Peyer's patch (tissue), 4 donors: ENCODE data around the gene TMEM63B. TPM values are rescaled to one million over a fixed set of nuclear protein-coding genes. Genes with fewer than 3 reads are reported as not detected.
A peak's percentile ranks its signal among the peaks of the same experiment; 100 is the strongest.

Experiments
- DNase-seq, 3 donors: peaks; one replicate each; pipeline ENCODE4 v3.0.0-alpha.2; 2017 to 2019
- H3K27ac ChIP-seq, 4 donors: fragments of 200-600 bp; sonication (generic); one replicate each; pipeline ENCODE4 v1.5.1; 2016 to 2019
- H3K27me3 ChIP-seq, 2 donors: fragments of 200-600 bp; sonication (generic); one replicate each; pipeline ENCODE4 v1.5.1; 2019
- H3K36me3 ChIP-seq, 3 donors: fragments of 200-600 bp; sonication (generic); one replicate each; pipeline ENCODE4 v1.5.1; 2016 to 2019
- H3K4me1 ChIP-seq, 4 donors: fragments of 200-600 bp; sonication (generic); one replicate each; pipeline ENCODE4 v1.5.1; 2016 to 2019
- H3K4me3 ChIP-seq, 4 donors: fragments of 200-600 bp; sonication (generic); 1 replicate in 3 of 4; 2 replicates in 1 of 4; pipeline ENCODE4 v1.5.1; 2016 to 2019; ENCODE audit warnings: mild to moderate bottlenecking in 1 of 4
- H3K9me3 ChIP-seq, 4 donors: fragments of 200-600 bp; sonication (generic); one replicate each; pipeline ENCODE4 v1.5.1; 2016 to 2019; ENCODE audit warnings: mild to moderate bottlenecking in 1 of 4
- CTCF ChIP-seq, 6 experiments: fragments of 450-650 bp in 4 of 6; fragments of 200-600 bp in 2 of 6; sonication (generic) in 1 of 6; IDR thresholded peaks; one replicate each; pipeline ENCODE4 v1.5.1; 2017 to 2019; ENCODE audit warnings: antibody characterized with exemption in 6 of 6, mild to moderate bottlenecking in 3 of 6, moderate library complexity in 1 of 6
- POLR2A ChIP-seq, 2 donors: fragments of 450-650 bp; IDR thresholded peaks; one replicate each; pipeline ENCODE4 v1.5.1; 2017; ENCODE audit warnings: antibody characterized with exemption in 2 of 2, mild to moderate bottlenecking in 2 of 2, moderate library complexity in 2 of 2
- total RNA-seq, 4 donors: library from RNA; depleted of rRNA; stranded (reverse); fragments of >200 nt; gene quantifications; one replicate each; pipeline ENCODE4 v1.1.0, GENCODE V29; 2016

The TMEM63B gene
- total RNA-seq, 4 donors from 2014 or later, result 56.9 to 92.1 (median 81.9) TPM

GRCh38 chr6:44108471-44108870 is 18.9 kb upstream of the TMEM63B start:
- peaks cover 0 to 49% (median 0%) of the 10 kb centered on the region in 3 donors for H3K36me3 ChIP-seq
- TF ChIP-seq POLR2A (IDR thresholded peaks at IDR 0.05) (no peak), CTCF (IDR thresholded peaks at IDR 0.05) (no peak)

GRCh38 chr6:44109212-44109611 is 18.1 kb upstream of the TMEM63B start:
- no peak for DNase-seq
- no peak for TF ChIP-seq POLR2A (IDR thresholded peaks at IDR 0.05)
- no peak for TF ChIP-seq CTCF (IDR thresholded peaks at IDR 0.05)
- Histone ChIP-seq H3K27me3 (no peaks in the 10 kb centered on the region), H3K4me1 (peaks cover 0 to 12% (median 0%) of the 10 kb centered on the region in 4 donors), H3K36me3 (peaks cover 0 to 57% (median 0%) of the 10 kb centered on the region in 3 donors), H3K9me3 (no peaks in the 10 kb centered on the region), H3K27ac (no peak overlapping the region), H3K4me3 (no peak overlapping the region)

More at GRCh38 chr6:44108471-44108870, 18.9 kb upstream of the TMEM63B start:
- DNase-seq, result no peak
- H3K27me3 ChIP-seq, result no peaks in the 10 kb centered on the region
- H3K27ac ChIP-seq, result no peak overlapping the region
- no peak overlapping the region for H3K4me3 ChIP-seq
- H3K9me3 ChIP-seq, result no peaks in the 10 kb centered on the region
- H3K4me1 ChIP-seq, result peaks cover 0 to 12% (median 0%) of the 10 kb centered on the region in 4 donors

- Histone ChIP-seq H3K4me1 (peaks cover 0 to 12% (median 0%) of the 10 kb centered on the region in 4 donors), H3K4me3 (no peak overlapping the region), H3K9me3 (no peaks in the 10 kb centered on the region), H3K27me3 (no peaks in the 10 kb centered on the region), H3K36me3 (peaks cover 0 to 66% (median 0%) of the 10 kb centered on the region in 3 donors), H3K27ac (peak overlapping the region in 1 of 4 donors; percentile 14)
- no peak for DNase-seq
- TF ChIP-seq POLR2A (IDR thresholded peaks at IDR 0.05) (no peak), CTCF (IDR thresholded peaks at IDR 0.05) (no peak)
These were observed 17.2 kb upstream of the TMEM63B start for GRCh38 chr6:44110005-44110676.

GRCh38 chr6:44110966-44111365 is 16.4 kb upstream of the TMEM63B start:
- TF ChIP-seq CTCF (IDR thresholded peaks at IDR 0.05) (no peak), POLR2A (IDR thresholded peaks at IDR 0.05) (no peak)
- Histone ChIP-seq H3K36me3 (peaks cover 0 to 70% (median 0%) of the 10 kb centered on the region in 3 donors), H3K27ac (peak overlapping the region in 1 of 4 donors; percentile 57), H3K27me3 (no peaks in the 10 kb centered on the region), H3K4me3 (no peak overlapping the region), H3K9me3 (no peaks in the 10 kb centered on the region), H3K4me1 (peaks cover 0 to 12% (median 0%) of the 10 kb centered on the region in 4 donors)
- no peak for DNase-seq

- H3K27ac ChIP-seq, result peak overlapping the region in 1 of 4 donors; percentile 57
- no peaks in the 10 kb centered on the region for H3K9me3 ChIP-seq
- H3K36me3 ChIP-seq, result peaks cover 0 to 70% (median 0%) of the 10 kb centered on the region in 3 donors
- H3K27me3 ChIP-seq, result no peaks in the 10 kb centered on the region
- TF ChIP-seq CTCF (IDR thresholded peaks at IDR 0.05), result no peak
- TF ChIP-seq POLR2A (IDR thresholded peaks at IDR 0.05), result no peak
- DNase-seq, result peak in 1 of 3 donors; percentile 60
- H3K4me1 ChIP-seq, result peaks cover 0 to 15% (median 0%) of the 10 kb centered on the region in 4 donors
- no peak overlapping the region for H3K4me3 ChIP-seq
These were observed 15.6 kb upstream of the TMEM63B start for GRCh38 chr6:44111434-44112417.
